ENCODE data around the gene FAM200A.

The FAM200A gene

DNA sequence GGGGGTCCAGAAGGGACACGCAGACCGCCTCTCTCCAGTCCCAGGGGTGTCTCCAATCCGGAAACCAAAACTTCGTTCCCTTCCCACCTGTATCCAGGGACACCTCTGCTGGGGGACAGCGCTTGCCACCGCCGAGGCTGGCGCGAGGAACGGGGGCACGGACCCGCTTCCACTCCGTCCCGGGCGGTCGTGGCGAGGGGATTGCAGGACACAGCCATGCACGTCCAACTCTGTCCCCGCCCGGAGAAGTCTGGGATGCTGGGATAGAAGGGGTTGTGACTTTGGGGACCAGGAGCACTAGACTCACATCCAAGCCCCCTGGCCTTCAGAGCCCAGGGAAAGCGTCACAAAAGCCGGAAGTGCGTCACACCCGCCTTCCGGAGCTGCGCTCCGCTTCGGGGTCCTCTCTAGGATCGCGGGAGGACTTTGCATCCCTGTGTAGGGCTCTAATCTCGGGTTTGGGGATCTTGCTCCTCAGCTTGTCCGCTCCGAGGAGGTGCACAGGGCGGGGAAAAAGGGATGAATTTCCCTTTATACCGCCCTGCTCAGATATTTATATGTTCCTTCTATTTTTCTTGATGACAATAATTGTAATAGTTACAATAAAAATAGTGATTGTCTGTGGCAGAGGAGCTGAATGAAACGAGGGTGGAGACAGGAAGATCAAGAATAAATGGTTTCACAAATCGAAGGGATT lies at the start of gene FAM200A (continued):
- TF ChIP-seq ZBTB11 (tag by site-specific recombination; conservative IDR thresholded peaks at IDR 0.05; ENCODE audit: low read depth) (peak; percentile 93), ZNF24 (tag by site-specific recombination; IDR thresholded peaks at IDR 0.05) (peak; percentile 64; the same call in 1 of the 2 replicates), ZNF529 (tag by site-specific recombination; IDR thresholded peaks at IDR 0.05; ENCODE audit: insufficient replicate concordance) (no peak), ZNF350 (tag by site-specific recombination; IDR thresholded peaks at IDR 0.05) (no peak), ZXDB (tag by site-specific recombination; IDR thresholded peaks at IDR 0.05) (peak; percentile 90; the same call in 1 of the 2 replicates), KLF9 (tag by site-specific recombination; IDR thresholded peaks at IDR 0.05; ENCODE audit: low read depth) (0 out of 2 replicates have a peak, but pooled peaks have one; percentile 16), ZNF324 (tag by site-specific recombination; IDR thresholded peaks at IDR 0.05) (no peak), ZEB2 (tag by site-specific recombination; IDR thresholded peaks at IDR 0.05) (peak; percentile 22; the same call in 1 of the 2 replicates), ZBTB48 (tag by site-specific recombination; IDR thresholded peaks at IDR 0.05) (peak; percentile 97), GLIS1 (tag by site-specific recombination; IDR thresholded peaks at IDR 0.05) (peak; percentile 47; the same call in 1 of the 2 replicates), MEIS1 (CRISPR knock-in tag; IDR thresholded peaks at IDR 0.05; ENCODE audit: borderline replicate concordance) (no peak), GLIS2 (tag by site-specific recombination; IDR thresholded peaks at IDR 0.05) (peak; percentile 48; the same call in 1 of the 2 replicates), TCF7L2 (IDR thresholded peaks at IDR 0.05; ENCODE audit: borderline replicate concordance, low read depth, low read length) (no peak), ZNF311 (tag by site-specific recombination; IDR thresholded peaks at IDR 0.05; ENCODE audit: borderline replicate concordance) (no peak), ZFP37 (tag by site-specific recombination; IDR thresholded peaks at IDR 0.05) (peak; percentile 84; the same call in 1 of the 2 replicates), PATZ1 (tag by site-specific recombination; IDR thresholded peaks at IDR 0.05) (peak; percentile 69), FEZF1 (tag by site-specific recombination; IDR thresholded peaks at IDR 0.05) (no peak), HOXA7 (CRISPR knock-in tag; IDR thresholded peaks at IDR 0.05; ENCODE audit: borderline replicate concordance) (no peak), GLI2 (tag by site-specific recombination; IDR thresholded peaks at IDR 0.05; ENCODE audit: borderline replicate concordance, low read depth) (no peak), ZSCAN16 (tag by site-specific recombination; IDR thresholded peaks at IDR 0.05) (no peak), ZBTB21 (tag by site-specific recombination; IDR thresholded peaks at IDR 0.05) (peak; percentile 100), ZNF202 (tag by site-specific recombination; IDR thresholded peaks at IDR 0.05; ENCODE audit: borderline replicate concordance) (no peak)
- TF ChIP-seq, protein P1, sequence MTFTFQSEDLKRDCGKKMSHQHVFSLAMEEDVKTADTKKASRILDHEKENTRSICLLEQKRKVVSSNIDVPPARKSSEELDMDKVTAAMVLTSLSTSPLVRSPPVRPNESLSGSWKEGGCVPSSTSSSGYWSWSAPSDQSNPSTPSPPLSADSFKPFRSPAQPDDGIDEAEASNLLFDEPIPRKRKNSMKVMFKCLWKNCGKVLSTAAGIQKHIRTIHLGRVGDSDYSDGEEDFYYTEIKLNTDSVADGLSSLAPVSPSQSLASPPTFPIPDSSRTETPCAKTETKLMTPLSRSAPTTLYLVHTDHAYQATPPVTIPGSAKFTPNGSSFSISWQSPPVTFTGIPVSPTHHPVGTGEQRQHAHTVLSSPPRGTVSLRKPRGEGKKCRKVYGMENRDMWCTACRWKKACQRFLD (tag by site-specific recombination; IDR thresholded peaks at IDR 0.05), result no peak
- TF ChIP-seq, protein P2, sequence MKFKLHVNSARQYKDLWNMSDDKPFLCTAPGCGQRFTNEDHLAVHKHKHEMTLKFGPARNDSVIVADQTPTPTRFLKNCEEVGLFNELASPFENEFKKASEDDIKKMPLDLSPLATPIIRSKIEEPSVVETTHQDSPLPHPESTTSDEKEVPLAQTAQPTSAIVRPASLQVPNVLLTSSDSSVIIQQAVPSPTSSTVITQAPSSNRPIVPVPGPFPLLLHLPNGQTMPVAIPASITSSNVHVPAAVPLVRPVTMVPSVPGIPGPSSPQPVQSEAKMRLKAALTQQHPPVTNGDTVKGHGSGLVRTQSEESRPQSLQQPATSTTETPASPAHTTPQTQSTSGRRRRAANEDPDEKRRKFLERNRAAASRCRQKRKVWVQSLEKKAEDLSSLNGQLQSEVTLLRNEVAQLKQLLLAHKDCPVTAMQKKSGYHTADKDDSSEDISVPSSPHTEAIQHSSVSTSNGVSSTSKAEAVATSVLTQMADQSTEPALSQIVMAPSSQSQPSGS (tag by site-specific recombination; IDR thresholded peaks at IDR 0.05; ENCODE audit: low read depth), result no peak
- TF ChIP-seq, protein P3, sequence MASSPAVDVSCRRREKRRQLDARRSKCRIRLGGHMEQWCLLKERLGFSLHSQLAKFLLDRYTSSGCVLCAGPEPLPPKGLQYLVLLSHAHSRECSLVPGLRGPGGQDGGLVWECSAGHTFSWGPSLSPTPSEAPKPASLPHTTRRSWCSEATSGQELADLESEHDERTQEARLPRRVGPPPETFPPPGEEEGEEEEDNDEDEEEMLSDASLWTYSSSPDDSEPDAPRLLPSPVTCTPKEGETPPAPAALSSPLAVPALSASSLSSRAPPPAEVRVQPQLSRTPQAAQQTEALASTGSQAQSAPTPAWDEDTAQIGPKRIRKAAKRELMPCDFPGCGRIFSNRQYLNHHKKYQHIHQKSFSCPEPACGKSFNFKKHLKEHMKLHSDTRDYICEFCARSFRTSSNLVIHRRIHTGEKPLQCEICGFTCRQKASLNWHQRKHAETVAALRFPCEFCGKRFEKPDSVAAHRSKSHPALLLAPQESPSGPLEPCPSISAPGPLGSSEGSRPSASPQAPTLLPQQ (tag by site-specific recombination; IDR thresholded peaks at IDR 0.05), result peak; percentile 40; the same call in 1 of the 2 replicates
